Activated naive CD8-positive, alpha-beta T cell treated with anti-CD3 and anti-CD28 coated beads for 36 hours (primary cell): ENCODE results near the gene HAAO. TPM values are rescaled to one million over a fixed set of nuclear protein-coding genes. Genes with fewer than 3 reads are reported as not detected.

ENCODE experiments used
- DNase-seq: peaks from one replicate; pipeline ENCODE4 v3.0.0; 2021
- H3K27ac Mint-ChIP-seq: one replicate; pipeline ENCODE4 v1.8.0; 2022; ENCODE audit warnings: mild to moderate bottlenecking, moderate library complexity, mixed read lengths
- H3K27me3 Mint-ChIP-seq: one replicate; pipeline ENCODE4 v1.8.0; 2022; ENCODE audit warnings: mild to moderate bottlenecking, mixed read lengths
- H3K36me3 Mint-ChIP-seq: one replicate; pipeline ENCODE4 v1.8.0; 2021; ENCODE audit warnings: mild to moderate bottlenecking, mixed read lengths
- H3K4me1 Mint-ChIP-seq: one replicate; pipeline ENCODE4 v1.8.0; 2021; ENCODE audit warnings: mixed read lengths
- H3K4me3 Mint-ChIP-seq: one replicate; pipeline ENCODE4 v1.8.0; 2022; ENCODE audit warnings: mild to moderate bottlenecking, moderate library complexity, mixed read lengths
- H3K9me3 Mint-ChIP-seq: one replicate; pipeline ENCODE4 v1.8.0; 2022; ENCODE audit warnings: mixed read lengths
- total RNA-seq, 2 experiments: library from RNA; stranded (reverse); gene quantifications; one replicate each; pipeline ENCODE4 v1.2.3, GENCODE V29; 2021

HAAO gene
- total RNA-seq, 2 experiments from 2014 or later: 0.33 to 1.1 TPM

- H3K27ac Mint-ChIP-seq: no peak overlapping the region
- H3K4me3 Mint-ChIP-seq: peak overlapping the region; percentile 76
- no peak for DNase-seq
- H3K27me3 Mint-ChIP-seq: peaks cover 40% of the 10 kb centered on the region
- H3K36me3 Mint-ChIP-seq: peaks cover 3% of the 10 kb centered on the region
- peaks cover 33% of the 10 kb centered on the region for H3K4me1 Mint-ChIP-seq
- no peaks in the 10 kb centered on the region for H3K9me3 Mint-ChIP-seq
These were observed 777 bp downstream of the HAAO start for GRCh38 chr2:42791606-42792005.

DNA sequence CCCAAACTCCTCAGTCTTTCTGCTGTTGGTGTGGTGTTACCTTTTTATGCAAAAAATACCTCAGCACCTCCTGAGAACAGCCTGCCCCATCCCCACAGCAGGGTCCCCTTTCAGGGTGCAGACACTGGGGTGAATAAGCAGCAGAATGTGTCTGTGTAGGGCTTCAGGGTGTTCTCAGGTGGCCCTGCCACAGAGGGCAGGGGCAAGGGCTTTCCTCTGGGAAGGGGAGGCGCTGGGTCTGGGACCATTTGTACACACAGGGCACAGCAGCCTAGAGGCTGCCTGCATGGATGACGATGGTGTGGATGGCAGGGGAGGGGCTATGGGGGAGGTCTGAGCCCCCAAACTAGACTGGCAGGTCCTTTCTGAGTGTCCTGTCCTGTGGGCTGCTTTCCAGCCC lies 2.6 kb downstream of the HAAO start:
- H3K36me3 Mint-ChIP-seq: peaks cover 3% of the 10 kb centered on the region
- H3K27me3 Mint-ChIP-seq: peaks cover 40% of the 10 kb centered on the region
- DNase-seq: no peak
- H3K4me3 Mint-ChIP-seq: no peak overlapping the region
- no peak overlapping the region for H3K27ac Mint-ChIP-seq
- H3K4me1 Mint-ChIP-seq: peaks cover 23% of the 10 kb centered on the region
- H3K9me3 Mint-ChIP-seq: no peaks in the 10 kb centered on the region

DNA sequence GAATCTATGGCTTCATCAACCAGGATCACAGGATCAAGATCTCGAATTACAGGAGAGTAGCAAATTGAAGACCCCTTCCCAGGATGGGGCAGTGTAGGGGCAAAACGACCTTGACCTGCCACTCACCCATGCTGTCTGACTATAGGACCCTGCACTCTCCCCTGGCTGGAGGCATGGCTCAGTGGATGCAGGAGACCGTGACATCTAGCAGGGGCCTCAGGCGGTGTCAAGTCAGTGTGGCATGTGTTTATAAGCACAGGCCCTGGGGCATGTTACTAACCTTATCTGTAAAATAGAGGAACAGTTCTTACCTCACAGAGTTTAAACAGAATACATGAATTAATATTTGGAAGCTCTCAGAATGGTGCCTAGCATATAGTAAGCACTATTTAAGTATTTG lies 3.5 kb downstream of the HAAO start:
- no peak for DNase-seq
- Mint-ChIP-seq H3K4me1 (peaks cover 21% of the 10 kb centered on the region), H3K36me3 (peaks cover 3% of the 10 kb centered on the region), H3K27ac (no peak overlapping the region), H3K9me3 (no peaks in the 10 kb centered on the region), H3K27me3 (peaks cover 38% of the 10 kb centered on the region), H3K4me3 (no peak overlapping the region)

DNA sequence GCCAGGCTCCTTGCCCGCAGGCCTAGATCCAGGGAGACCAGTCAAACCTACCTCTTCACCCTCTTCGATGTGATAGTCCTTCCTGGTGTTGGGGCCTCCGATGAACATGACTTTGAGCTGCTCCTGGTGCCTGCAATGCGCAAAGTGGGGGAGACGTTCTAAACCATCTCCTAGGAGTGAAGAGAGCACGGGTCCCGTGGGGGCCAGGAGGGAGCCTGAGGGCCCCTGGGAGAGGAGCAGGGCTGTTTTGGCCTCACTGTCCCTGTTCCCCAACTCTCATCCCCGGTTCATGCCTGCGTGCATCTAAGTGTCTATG lies 3.9 kb downstream of the HAAO start:
- H3K4me1 Mint-ChIP-seq: peaks cover 17% of the 10 kb centered on the region
- peaks cover 3% of the 10 kb centered on the region for H3K36me3 Mint-ChIP-seq
- no peaks in the 10 kb centered on the region for H3K9me3 Mint-ChIP-seq
- H3K27ac Mint-ChIP-seq: no peak overlapping the region
- H3K4me3 Mint-ChIP-seq: no peak overlapping the region
- no peak for DNase-seq
- H3K27me3 Mint-ChIP-seq: peaks cover 34% of the 10 kb centered on the region

- Mint-ChIP-seq H3K4me3 (no peak overlapping the region), H3K27me3 (peaks cover 33% of the 10 kb centered on the region), H3K9me3 (no peaks in the 10 kb centered on the region), H3K27ac (no peak overlapping the region), H3K4me1 (peaks cover 14% of the 10 kb centered on the region), H3K36me3 (peaks cover 3% of the 10 kb centered on the region)
- no peak for DNase-seq
These were observed 4.5 kb downstream of the HAAO start for GRCh38 chr2:42787788-42788477.

DNA sequence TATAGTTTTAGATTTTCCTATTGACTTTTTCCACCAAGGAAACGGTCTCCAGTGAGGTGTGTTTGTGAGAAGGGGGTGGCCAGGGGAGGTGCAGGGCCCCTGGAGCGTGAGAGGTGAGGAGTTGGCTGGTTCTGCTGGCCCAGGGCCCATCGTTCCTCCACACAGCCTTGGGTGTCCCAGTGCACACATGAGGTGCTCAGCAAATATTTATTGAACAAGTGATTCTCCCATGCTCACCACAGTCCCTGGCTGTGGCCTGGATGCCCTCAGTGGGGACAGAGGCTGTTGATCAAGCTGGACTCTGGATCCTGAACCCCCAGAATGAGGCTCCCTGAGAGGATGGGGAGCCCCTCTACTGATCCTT lies 5.0 kb downstream of the HAAO start:
- Mint-ChIP-seq H3K27me3 (peaks cover 33% of the 10 kb centered on the region), H3K9me3 (no peaks in the 10 kb centered on the region), H3K4me3 (no peak overlapping the region), H3K36me3 (peaks cover 3% of the 10 kb centered on the region), H3K27ac (no peak overlapping the region), H3K4me1 (peaks cover 14% of the 10 kb centered on the region)
- DNase-seq: no peak

- Mint-ChIP-seq H3K4me1 (peaks cover 10% of the 10 kb centered on the region), H3K27me3 (peaks cover 28% of the 10 kb centered on the region), H3K36me3 (peaks cover 6% of the 10 kb centered on the region), H3K9me3 (no peaks in the 10 kb centered on the region), H3K27ac (no peak overlapping the region), H3K4me3 (no peak overlapping the region)
- DNase-seq: no peak
These were observed 5.6 kb downstream of the HAAO start for GRCh38 chr2:42786561-42787345.

- Mint-ChIP-seq H3K27ac (no peak overlapping the region), H3K4me1 (peaks cover 6% of the 10 kb centered on the region), H3K4me3 (no peak overlapping the region), H3K9me3 (no peaks in the 10 kb centered on the region), H3K27me3 (peaks cover 8% of the 10 kb centered on the region), H3K36me3 (peaks cover 5% of the 10 kb centered on the region)
- no peak for DNase-seq
These were observed 8.0 kb downstream of the HAAO start for GRCh38 chr2:42784204-42784880.

DNA sequence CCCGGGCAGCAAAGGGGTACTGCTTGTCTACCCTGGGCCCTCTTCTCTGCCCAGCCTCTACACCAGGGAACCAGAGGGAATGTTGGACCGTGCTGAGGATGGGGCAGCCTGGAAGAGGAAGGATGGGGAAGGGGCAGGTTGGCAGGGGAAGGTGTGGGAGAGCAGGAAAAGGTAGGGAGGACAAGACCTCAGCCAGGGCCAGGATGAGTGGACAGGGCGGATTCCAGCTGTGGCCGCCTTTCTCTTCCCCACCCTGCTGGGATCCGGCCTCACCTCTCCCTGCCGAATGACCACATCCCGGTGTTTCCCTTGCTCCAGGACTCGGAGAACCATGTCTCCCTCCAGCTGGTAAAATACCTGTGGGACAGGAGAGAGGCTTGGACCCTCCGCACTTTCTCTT lies 8.9 kb downstream of the HAAO start:
- Mint-ChIP-seq H3K4me1 (peaks cover 6% of the 10 kb centered on the region), H3K27me3 (peaks cover 3% of the 10 kb centered on the region), H3K36me3 (peaks cover 5% of the 10 kb centered on the region), H3K4me3 (no peak overlapping the region), H3K27ac (no peak overlapping the region), H3K9me3 (no peaks in the 10 kb centered on the region)
- DNase-seq: no peak

DNA sequence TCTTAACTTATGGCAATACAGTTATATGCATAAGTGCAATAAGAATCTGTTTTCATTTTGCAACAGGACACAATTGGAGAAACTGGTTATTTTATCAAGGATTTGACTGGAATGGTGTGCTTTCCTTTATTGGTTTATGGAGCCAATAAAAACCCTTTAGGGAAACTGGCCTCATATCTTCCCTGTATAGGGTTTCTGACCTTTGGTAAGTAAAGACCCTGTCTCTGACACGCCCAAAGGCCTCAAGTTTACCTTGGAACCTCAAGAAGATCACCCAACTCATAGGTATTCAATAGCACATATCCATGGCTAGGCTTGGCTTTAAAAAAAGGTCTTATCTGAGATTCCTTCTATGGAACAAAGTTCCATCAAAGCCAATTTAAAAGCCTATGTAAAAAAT lies 11.2 kb downstream of the HAAO start:
- H3K4me3 Mint-ChIP-seq: no peak overlapping the region
- no peak overlapping the region for H3K27ac Mint-ChIP-seq
- peaks cover 5% of the 10 kb centered on the region for H3K9me3 Mint-ChIP-seq
- peaks cover 2% of the 10 kb centered on the region for H3K4me1 Mint-ChIP-seq
- no peak for DNase-seq
- peaks cover 9% of the 10 kb centered on the region for H3K36me3 Mint-ChIP-seq
- no peaks in the 10 kb centered on the region for H3K27me3 Mint-ChIP-seq

DNA sequence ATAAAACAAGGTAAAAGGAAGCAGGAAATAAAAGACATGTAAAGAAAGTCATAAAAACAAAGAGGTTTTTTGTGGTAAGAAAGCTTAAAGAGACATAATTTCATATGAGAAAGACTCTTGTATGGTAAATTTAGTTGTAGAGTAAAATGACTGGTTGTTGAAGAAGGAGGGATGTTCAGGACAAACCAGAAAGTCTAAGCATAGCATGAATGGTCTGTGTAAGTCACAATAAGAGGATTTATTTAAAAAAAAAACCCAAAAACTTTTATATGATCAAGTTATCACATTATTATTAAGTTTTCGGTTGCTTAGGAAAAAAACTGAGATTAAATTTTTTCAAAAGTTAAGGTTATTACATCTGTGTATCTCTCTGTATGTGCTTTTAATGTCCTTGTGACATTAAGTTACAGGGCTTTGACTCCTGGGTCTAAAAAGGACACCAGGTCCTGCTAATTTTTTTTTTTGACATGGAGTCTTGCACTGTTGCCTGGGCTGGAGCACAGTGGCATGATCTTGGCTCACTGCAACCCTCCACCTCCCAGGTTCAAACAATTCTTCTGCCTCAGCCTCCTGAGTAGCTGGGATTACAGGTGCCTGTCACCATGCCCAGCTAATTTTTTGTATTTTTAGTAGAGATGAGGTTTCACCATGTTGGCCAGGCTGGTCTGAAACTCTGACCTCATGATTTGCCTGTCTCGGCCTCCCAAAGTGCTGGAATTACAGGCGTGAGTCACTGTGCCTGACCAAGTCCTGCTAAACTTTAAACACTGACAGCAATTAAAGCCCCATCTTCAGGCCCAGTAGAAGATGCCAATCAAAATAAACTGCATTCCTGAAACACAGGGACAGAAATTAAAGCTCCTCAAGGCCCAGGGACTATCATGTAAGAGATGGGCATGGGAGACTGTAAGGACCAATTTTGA lies 14.2 kb downstream of the HAAO start:
- Mint-ChIP-seq H3K27me3 (no peaks in the 10 kb centered on the region), H3K4me3 (no peak overlapping the region), H3K4me1 (peaks cover 14% of the 10 kb centered on the region), H3K36me3 (peaks cover 9% of the 10 kb centered on the region), H3K27ac (no peak overlapping the region), H3K9me3 (peaks cover 5% of the 10 kb centered on the region)
- no peak for DNase-seq

DNA sequence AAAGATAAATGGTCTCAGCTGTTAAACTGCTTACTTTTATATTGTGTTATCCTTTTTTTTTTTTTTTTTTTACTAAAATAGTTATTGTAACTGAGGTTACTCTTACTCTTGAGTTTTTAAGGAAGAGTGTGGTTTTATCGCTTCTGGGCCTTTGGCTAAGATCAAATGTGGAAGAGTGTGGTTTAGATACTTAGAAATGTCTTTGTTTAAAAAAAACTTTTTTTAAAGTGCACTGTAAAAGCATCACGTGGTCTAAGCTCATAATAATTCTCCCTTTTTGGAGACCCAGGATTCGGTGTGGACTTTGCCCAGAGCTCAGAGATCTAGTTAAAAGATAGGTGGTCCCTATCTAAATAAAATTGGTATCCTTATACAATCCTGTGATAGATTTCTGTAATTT lies 16.6 kb downstream of the HAAO start:
- Mint-ChIP-seq H3K9me3 (peaks cover 5% of the 10 kb centered on the region), H3K36me3 (peaks cover 6% of the 10 kb centered on the region), H3K4me1 (peaks cover 14% of the 10 kb centered on the region), H3K27ac (no peak overlapping the region), H3K27me3 (no peaks in the 10 kb centered on the region), H3K4me3 (no peak overlapping the region)
- no peak for DNase-seq

GRCh38 chr2:42775186-42775585 lies 17.2 kb downstream of the HAAO start:
- no peak for DNase-seq
- H3K36me3 Mint-ChIP-seq: peaks cover 4% of the 10 kb centered on the region
- peak overlapping the region; percentile 38 for H3K27ac Mint-ChIP-seq
- H3K4me1 Mint-ChIP-seq: peaks cover 14% of the 10 kb centered on the region
- H3K4me3 Mint-ChIP-seq: no peak overlapping the region
- H3K9me3 Mint-ChIP-seq: peaks cover 5% of the 10 kb centered on the region
- H3K27me3 Mint-ChIP-seq: no peaks in the 10 kb centered on the region

DNA sequence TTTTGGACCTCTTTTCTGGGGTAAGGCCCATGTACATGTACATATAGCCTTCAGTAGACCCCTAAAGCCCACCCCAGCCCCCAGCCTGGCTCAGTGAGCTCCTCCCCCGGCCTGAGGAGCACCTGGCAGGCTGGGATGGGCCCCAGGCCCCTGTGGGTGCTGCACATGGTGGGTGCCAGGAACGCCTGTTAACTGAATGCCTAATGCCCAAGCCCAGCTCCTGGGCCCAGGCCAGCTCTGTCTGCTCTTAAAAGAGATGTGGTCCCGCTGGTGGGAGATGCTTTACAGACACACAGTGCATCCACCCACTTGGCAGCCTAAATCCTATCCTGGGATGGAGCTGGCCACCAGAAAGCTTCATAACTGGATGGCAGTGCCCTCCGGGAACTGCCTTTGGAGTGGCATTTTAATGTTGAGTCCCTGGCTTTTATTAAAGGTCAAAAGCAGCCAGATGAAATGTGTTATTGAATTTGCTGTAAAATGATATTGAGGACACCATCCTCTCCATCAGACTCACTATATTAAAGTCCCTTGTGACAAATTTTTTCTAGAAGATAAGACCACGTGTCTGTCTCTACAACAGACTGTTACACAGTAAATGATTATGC lies 20.7 kb downstream of the HAAO start:
- H3K4me1 Mint-ChIP-seq: peaks cover 14% of the 10 kb centered on the region
- peaks cover 2% of the 10 kb centered on the region for H3K9me3 Mint-ChIP-seq
- H3K27me3 Mint-ChIP-seq: no peaks in the 10 kb centered on the region
- H3K27ac Mint-ChIP-seq: no peak overlapping the region
- H3K36me3 Mint-ChIP-seq: peaks cover 2% of the 10 kb centered on the region
- H3K4me3 Mint-ChIP-seq: no peak overlapping the region
- no peak for DNase-seq
